Effector CD4-positive, alpha-beta T cell (primary cell): Measurements from ENCODE around the gene GAB3.
"Not testable (repeated sequence)": the region's sequence is repeated elsewhere in the genome, so short reads cannot be mapped to it uniquely, and the experiment has no call there.

Source experiments
- DNase-seq: peaks from one replicate; pipeline ENCODE4 v3.0.0-alpha.2; 2020

The GAB3 gene

GRCh38 chrX:154654925-154655324 is 96.0 kb downstream of the GAB3 start:
- no peak for DNase-seq

GRCh38 chrX:154654372-154654771 is 96.5 kb downstream of the GAB3 start:
- DNase-seq = no peak

GRCh38 chrX:154653413-154653812 is 97.5 kb downstream of the GAB3 start, which contains the start of gene CTAG2:
TSS of gene CTAG2 (minus strand) at chrX:154653579. CDS start at chrX:154653515, 64 bp downstream.
- not testable (repeated sequence) for DNase-seq

GRCh38 chrX:154653048-154653401 is 97.9 kb downstream of the GAB3 start:
- no peak for DNase-seq

- no peak for DNase-seq
Observed at GRCh38 chrX:154652311-154653047, 98.4 kb downstream of the GAB3 start.

- DNase-seq = no peak
Observed at GRCh38 chrX:154650221-154650510, 100.7 kb downstream of the GAB3 start.

- no peak for DNase-seq
Observed at GRCh38 chrX:154649503-154650220, 101.2 kb downstream of the GAB3 start.

- DNase-seq = no peak
Observed at GRCh38 chrX:154648931-154649330, 101.9 kb downstream of the GAB3 start.

- not testable (repeated sequence) for DNase-seq
Observed at GRCh38 chrX:154645745-154646378, 105.0 kb downstream of the GAB3 start.

GRCh38 chrX:154643708-154644107 is 107.2 kb downstream of the GAB3 start:
- not testable (repeated sequence) for DNase-seq

- DNase-seq = not testable (repeated sequence)
Observed at GRCh38 chrX:154641740-154642139, 109.1 kb downstream of the GAB3 start.

- DNase-seq = not testable (repeated sequence)
Observed at GRCh38 chrX:154633661-154634060, 117.2 kb downstream of the GAB3 start.

- not testable (repeated sequence) for DNase-seq
Observed at GRCh38 chrX:154630949-154631348, 119.9 kb downstream of the GAB3 start.

GRCh38 chrX:154628960-154629359 is 121.9 kb downstream of the GAB3 start:
- DNase-seq = not testable (repeated sequence)
